NOMO-1 treated with DMSO at 0.1 percent for 48 hours (cell line): ENCODE data around the gene C16orf92.
A peak's percentile ranks its signal among the peaks of the same experiment; 100 is the strongest.
"Not testable (repeated sequence)": the region's sequence is repeated elsewhere in the genome, so short reads cannot be mapped to it uniquely, and the experiment has no call there.

ENCODE experiments used
- DNase-seq: peaks from one replicate; lab custom pipeline; 2025; ENCODE audit not compliant: unreplicated experiment; lab: John Stamatoyannopoulos, UW

Gene C16orf92

GRCh38 chr16:30004424-30004776 is 18.6 kb upstream of the C16orf92 start:
- DNase-seq, result no peak

- no peak for DNase-seq
These were observed 18.2 kb upstream of the C16orf92 start for GRCh38 chr16:30004811-30005242.

- peak; percentile 35 for DNase-seq
These were observed 17.5 kb upstream of the C16orf92 start for GRCh38 chr16:30005341-30006094.

- no peak for DNase-seq
These were observed 16.9 kb upstream of the C16orf92 start for GRCh38 chr16:30006095-30006473.

GRCh38 chr16:30006659-30007377 is 16.2 kb upstream of the C16orf92 start:
- no peak for DNase-seq

- DNase-seq, result no peak
These were observed 15.6 kb upstream of the C16orf92 start for GRCh38 chr16:30007378-30007895.

GRCh38 chr16:30009085-30009862 is 13.7 kb upstream of the C16orf92 start:
- DNase-seq, result no peak

GRCh38 chr16:30009990-30010843 is 12.8 kb upstream of the C16orf92 start:
- DNase-seq, result no peak

GRCh38 chr16:30010844-30011713 is 11.9 kb upstream of the C16orf92 start, which contains the start of gene DOC2A:
TSS of gene DOC2A (minus strand) at chr16:30011027. CDS start at chr16:30010222, 805 bp downstream.
- no peak for DNase-seq

GRCh38 chr16:30011714-30012504 is 11.1 kb upstream of the C16orf92 start:
- DNase-seq, result no peak

- not testable (repeated sequence) for DNase-seq
These were observed 10.4 kb upstream of the C16orf92 start for GRCh38 chr16:30012598-30012997.

- DNase-seq, result not testable (repeated sequence)
These were observed 7.5 kb upstream of the C16orf92 start for GRCh38 chr16:30015450-30015849.

- DNase-seq, result no peak
These were observed 6.3 kb upstream of the C16orf92 start for GRCh38 chr16:30016555-30017276.

- no peak for DNase-seq
These were observed 5.7 kb upstream of the C16orf92 start for GRCh38 chr16:30017277-30017656.

GRCh38 chr16:30017937-30018336 is 5.1 kb upstream of the C16orf92 start:
- DNase-seq, result not testable (repeated sequence)

GRCh38 chr16:30018731-30019158 is 4.3 kb upstream of the C16orf92 start:
- DNase-seq, result no peak

GRCh38 chr16:30023586-30023985 is 588 bp downstream of the C16orf92 start:
- no peak for DNase-seq

GRCh38 chr16:30024451-30024850 is 1.5 kb downstream of the C16orf92 start:
- no peak for DNase-seq
